Esophagus (tissue), 2 donors: ENCODE measurements around the gene SMYD3. TPM values are rescaled to one million over a fixed set of nuclear protein-coding genes. Genes with fewer than 3 reads are reported as not detected.

Source experiments
- H3K27ac ChIP-seq, 2 donors: one replicate each; pipeline ENCODE4 v1.5.1; 2013; ENCODE audit warnings: low read depth in 2 of 2, mild to moderate bottlenecking in 2 of 2, inconsistent platforms in 1 of 2, low read length in 1 of 2, moderate library complexity in 1 of 2
- H3K27me3 ChIP-seq, 2 donors: one replicate each; pipeline ENCODE4 v1.6.1; 2013; ENCODE audit warnings: low read length in 2 of 2, control low read depth in 1 of 2, mild to moderate bottlenecking in 1 of 2; ENCODE audit not compliant: insufficient read depth in 2 of 2, control insufficient read depth in 1 of 2
- H3K36me3 ChIP-seq, 2 donors: one replicate each; pipeline ENCODE4 v1.6.1; 2013; ENCODE audit warnings: low read length in 1 of 2; ENCODE audit not compliant: control insufficient read depth in 2 of 2, insufficient read depth in 2 of 2
- H3K4me1 ChIP-seq, 2 donors: one replicate each; pipeline ENCODE4 v1.6.1; 2013; ENCODE audit warnings: low read length in 1 of 2; ENCODE audit not compliant: control insufficient read depth in 2 of 2, insufficient read depth in 2 of 2
- H3K4me3 ChIP-seq, 2 donors: one replicate each; pipeline ENCODE4 v1.5.1; 2013; ENCODE audit warnings: low read length in 2 of 2, mild to moderate bottlenecking in 2 of 2, low read depth in 1 of 2, moderate library complexity in 1 of 2
- H3K9me3 ChIP-seq, 2 donors: one replicate each; pipeline ENCODE4 v1.6.1; 2013; ENCODE audit warnings: mild to moderate bottlenecking in 2 of 2, low read depth in 1 of 2, low read length in 1 of 2, moderate library complexity in 1 of 2; ENCODE audit not compliant: control insufficient read depth in 2 of 2, insufficient read depth in 1 of 2
- WGBS, 2 donors: extraction: QIAGEN DNeasy Blood & Tissue Kit; methylation state at CpG; one replicate each; pipeline ENCODE4 v1.1.7; 2013; 5-methylcytosine and 5-hydroxymethylcytosine counted together
- polyA plus RNA-seq, 2 donors: library from polyadenylated mRNA; stranded (reverse); fragments of 200-250 nt; gene quantifications; one replicate each; pipeline ENCODE4 v1.2.3, GENCODE V29; 2013
- donor health status: healthy with polysubstance abuse.
- donor health status: Bipolar disorder and iron deficiency.

Gene SMYD3
- polyA plus RNA-seq, 2 donors: 5.0 to 5.7 TPM

DNA sequence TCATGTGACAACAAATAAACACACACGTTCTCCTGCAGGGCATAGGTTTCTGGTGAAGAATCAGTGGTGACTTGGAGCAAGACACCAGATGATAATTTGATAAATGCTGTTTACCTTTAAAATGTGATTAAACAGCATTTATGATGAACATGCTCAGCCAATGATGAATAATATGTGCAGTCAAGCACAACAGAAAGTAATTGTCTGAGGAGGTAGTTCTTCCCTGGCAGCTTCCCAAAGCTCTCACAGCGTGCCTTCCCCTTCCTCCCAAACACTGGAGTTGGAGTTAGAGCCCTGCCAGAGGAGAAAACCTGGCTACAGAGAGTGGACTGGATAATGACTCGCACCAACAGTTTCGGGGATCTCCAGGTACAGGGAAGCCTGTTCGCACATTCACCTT is 463.5 kb downstream of the SMYD3 start:
- Histone ChIP-seq H3K4me3 (no peak overlapping the region), H3K27me3 (no peaks in the 10 kb centered on the region), H3K9me3 (no peaks in the 10 kb centered on the region), H3K36me3 (no peaks in the 10 kb centered on the region), H3K4me1 (no peaks in the 10 kb centered on the region), H3K27ac (no peak overlapping the region)
- WGBS, 2 donors: 70 to 71% methylated on average over 5 of the region's 5 CpGs

- H3K9me3 ChIP-seq: no peaks in the 10 kb centered on the region
- no peak overlapping the region for H3K4me3 ChIP-seq
- no peaks in the 10 kb centered on the region for H3K4me1 ChIP-seq
- H3K36me3 ChIP-seq: no peaks in the 10 kb centered on the region
- H3K27ac ChIP-seq: no peak overlapping the region
- WGBS, 2 donors: 64 to 73% methylated on average over 5 of the region's 5 CpGs
- no peaks in the 10 kb centered on the region for H3K27me3 ChIP-seq
These were observed 465.7 kb downstream of the SMYD3 start for GRCh38 chr1:246041360-246041759.

DNA sequence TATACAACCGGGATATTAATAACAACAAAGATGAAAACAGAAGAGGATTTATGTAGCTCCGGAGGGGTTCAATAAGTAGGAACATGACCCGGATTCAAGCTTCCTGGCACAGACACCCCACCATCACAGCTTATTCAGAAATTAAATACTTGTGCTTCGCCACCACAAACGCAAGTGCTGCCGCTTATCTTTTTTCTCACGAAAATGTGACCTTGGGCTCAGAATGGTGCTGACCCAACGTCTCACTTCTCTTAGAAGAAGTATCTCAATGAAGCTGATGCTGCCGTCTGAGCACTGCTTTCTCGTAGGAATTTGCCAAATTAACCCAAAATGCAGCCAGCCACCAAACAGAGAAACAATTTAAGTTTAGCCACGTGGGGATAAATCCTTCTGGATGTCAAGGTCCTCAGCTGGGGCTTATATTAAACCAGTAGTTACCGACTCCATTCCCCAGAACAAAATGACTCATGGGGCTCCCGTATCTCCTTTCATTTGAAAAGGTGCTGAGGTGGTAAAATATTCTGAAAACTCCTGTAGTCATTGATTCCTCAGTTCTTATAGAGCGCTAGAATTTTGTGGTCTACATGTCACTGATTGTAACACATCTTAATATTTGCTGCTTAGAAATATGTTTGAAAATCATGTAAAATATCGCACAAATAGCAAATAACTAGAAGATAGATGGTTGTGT is 466.7 kb downstream of the SMYD3 start:
- no peaks in the 10 kb centered on the region for H3K9me3 ChIP-seq
- H3K4me1 ChIP-seq: no peaks in the 10 kb centered on the region
- WGBS, 2 donors: 82 to 85% methylated on average over 15 of the region's 15 CpGs
- H3K27ac ChIP-seq: no peak overlapping the region
- no peak overlapping the region for H3K4me3 ChIP-seq
- H3K36me3 ChIP-seq: no peaks in the 10 kb centered on the region
- no peaks in the 10 kb centered on the region for H3K27me3 ChIP-seq

DNA sequence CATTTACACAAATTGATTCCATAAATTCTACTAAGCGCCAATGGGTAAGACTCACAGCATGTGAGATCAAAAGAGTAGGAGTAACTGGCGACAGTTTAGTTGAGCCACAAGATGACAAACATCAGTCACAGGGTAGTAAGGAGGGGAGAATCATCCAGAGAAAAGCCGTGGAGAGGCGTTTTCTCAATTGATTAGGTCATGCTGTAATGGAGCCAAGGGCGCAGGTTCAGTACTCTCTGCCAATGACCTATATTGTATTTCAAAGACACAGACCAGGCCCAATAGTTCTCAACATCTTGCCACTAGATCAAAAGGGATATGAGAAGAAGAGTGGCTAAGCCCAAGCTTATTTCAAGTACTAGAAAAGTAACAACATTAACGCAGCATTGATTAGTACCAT is 467.5 kb downstream of the SMYD3 start:
- Histone ChIP-seq H3K4me1 (peaks cover 0 to under 1% of the 10 kb centered on the region in 2 donors), H3K27ac (no peak overlapping the region), H3K9me3 (no peaks in the 10 kb centered on the region), H3K36me3 (no peaks in the 10 kb centered on the region), H3K27me3 (no peaks in the 10 kb centered on the region), H3K4me3 (no peak overlapping the region)
- WGBS, 2 donors: 82 to 83% methylated on average over 6 of the region's 6 CpGs

GRCh38 chr1:246037832-246038231 is 469.2 kb downstream of the SMYD3 start:
- Histone ChIP-seq H3K4me3 (no peak overlapping the region), H3K27me3 (no peaks in the 10 kb centered on the region), H3K9me3 (no peaks in the 10 kb centered on the region), H3K4me1 (peaks cover 0 to 2% of the 10 kb centered on the region in 2 donors), H3K27ac (no peak overlapping the region), H3K36me3 (no peaks in the 10 kb centered on the region)
- 88 to 92% methylated on average over 1 of the region's 1 CpG for WGBS, 2 donors

GRCh38 chr1:246036175-246036574 is 470.9 kb downstream of the SMYD3 start:
- Histone ChIP-seq H3K4me3 (no peak overlapping the region), H3K27ac (no peak overlapping the region), H3K36me3 (no peaks in the 10 kb centered on the region), H3K9me3 (no peaks in the 10 kb centered on the region), H3K4me1 (peaks cover 0 to 2% of the 10 kb centered on the region in 2 donors), H3K27me3 (no peaks in the 10 kb centered on the region)
- 94 to 100% methylated on average over 1 of the region's 1 CpG for WGBS, 2 donors

DNA sequence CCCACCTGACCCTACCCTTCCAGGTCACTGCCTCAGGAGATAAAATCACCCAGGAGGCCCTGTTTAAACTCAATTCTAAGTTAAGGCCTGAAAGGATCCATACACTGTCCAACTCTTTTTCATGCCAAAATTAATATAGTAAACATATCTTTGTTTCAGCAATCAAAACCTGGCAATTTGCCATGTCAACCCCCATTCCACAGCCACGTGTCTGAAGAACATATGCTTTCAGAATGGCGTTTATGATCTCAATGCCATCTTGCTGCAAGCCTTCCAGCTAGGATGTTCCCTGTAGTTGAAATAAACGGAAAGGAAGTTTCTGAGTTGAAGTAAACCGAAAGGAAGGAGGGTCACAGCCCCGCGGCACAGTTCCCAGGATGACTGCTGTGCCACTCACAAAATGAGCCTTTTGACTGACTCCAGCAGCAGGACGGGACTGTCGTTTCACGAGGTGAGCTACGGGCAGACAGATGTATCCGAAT is 472.0 kb downstream of the SMYD3 start:
- H3K36me3 ChIP-seq: no peaks in the 10 kb centered on the region

GRCh38 chr1:246034630-246035029 is 472.4 kb downstream of the SMYD3 start:
- peaks cover 0 to 2% of the 10 kb centered on the region in 2 donors for H3K4me1 ChIP-seq
- H3K4me3 ChIP-seq: no peak overlapping the region
- no peaks in the 10 kb centered on the region for H3K9me3 ChIP-seq
- H3K36me3 ChIP-seq: no peaks in the 10 kb centered on the region
- WGBS, 2 donors: 87 to 88% methylated on average over 12 of the region's 12 CpGs
- H3K27me3 ChIP-seq: no peaks in the 10 kb centered on the region
- H3K27ac ChIP-seq: no peak overlapping the region

More for the DNA sequence above, 472.0 kb downstream of the SMYD3 start:
- Histone ChIP-seq H3K27ac (no peak overlapping the region), H3K4me3 (no peak overlapping the region), H3K9me3 (no peaks in the 10 kb centered on the region), H3K4me1 (peaks cover 0 to 2% of the 10 kb centered on the region in 2 donors), H3K27me3 (no peaks in the 10 kb centered on the region)
- 59 to 65% methylated on average over 11 of the region's 11 CpGs for WGBS, 2 donors

- H3K27me3 ChIP-seq: no peaks in the 10 kb centered on the region
- 78 to 86% methylated on average over 1 of the region's 1 CpG for WGBS, 2 donors
- H3K27ac ChIP-seq: no peak overlapping the region
- H3K4me1 ChIP-seq: peaks cover 0 to 2% of the 10 kb centered on the region in 2 donors
- no peaks in the 10 kb centered on the region for H3K9me3 ChIP-seq
- H3K36me3 ChIP-seq: no peaks in the 10 kb centered on the region
- no peak overlapping the region for H3K4me3 ChIP-seq
These were observed 474.1 kb downstream of the SMYD3 start for GRCh38 chr1:246032984-246033383.

- 81% methylated on average over 3 of the region's 3 CpGs for WGBS, 2 donors
- H3K27ac ChIP-seq: no peak overlapping the region
These were observed 475.0 kb downstream of the SMYD3 start for GRCh38 chr1:246032031-246032551.

More at GRCh38 chr1:246032031-246032551, 475.0 kb downstream of the SMYD3 start:
- Histone ChIP-seq H3K4me1 (peaks cover 0 to 2% of the 10 kb centered on the region in 2 donors), H3K9me3 (no peaks in the 10 kb centered on the region), H3K36me3 (no peaks in the 10 kb centered on the region), H3K4me3 (no peak overlapping the region), H3K27me3 (no peaks in the 10 kb centered on the region)
